Body of pancreas (tissue), 4 donors: Measurements from ENCODE around the gene CACNA1F. TPM values are rescaled to one million over a fixed set of nuclear protein-coding genes. Genes with fewer than 3 reads are reported as not detected.

Experiments used
- ATAC-seq: fragments of 150-250 bp; one replicate; pipeline ENCODE4 v1.9.1; 2016
- DNase-seq, 4 donors: peaks; one replicate each; pipeline ENCODE4 v3.0.0-alpha.2; 2019
- H3K27ac ChIP-seq, 4 donors: fragments of 200-600 bp; sonication (generic); 1 replicate in 3 of 4; 2 replicates in 1 of 4; pipeline versions ENCODE4 v1.5.1 to v1.6.1; 2016 to 2019; ENCODE audit warnings: mild to moderate bottlenecking in 1 of 4, mixed read lengths in 1 of 4, moderate library complexity in 1 of 4
- H3K27me3 ChIP-seq, 2 donors: fragments of 200-600 bp; sonication (generic); one replicate each; pipeline ENCODE4 v1.6.0; 2016; ENCODE audit warnings: mild to moderate bottlenecking in 1 of 2
- H3K36me3 ChIP-seq, 2 donors: fragments of 200-600 bp; sonication (generic); replicated peaks in 1 of 2; 2 replicates each; pipeline ENCODE4 v1.5.1; 2016; ENCODE audit warnings: low read depth in 2 of 2; ENCODE audit not compliant: insufficient read depth in 1 of 2
- H3K4me1 ChIP-seq: fragments of 200-600 bp; sonication (generic); one replicate; pipeline ENCODE4 v1.6.0; 2016
- H3K4me3 ChIP-seq, 2 donors: fragments of 200-600 bp; sonication (generic); 1 replicate in 1 of 2; 2 replicates in 1 of 2; pipeline ENCODE4 v1.5.1; 2016 to 2019
- H3K9me3 ChIP-seq, 3 donors: fragments of 200-600 bp; sonication (generic); 1 replicate in 2 of 3; 2 replicates in 1 of 3; pipeline ENCODE4 v1.5.1; 2016
- POLR2A ChIP-seq, 3 donors: fragments of 450-650 bp; IDR thresholded peaks; one replicate each; pipeline ENCODE4 v1.6.1; 2016; ENCODE audit warnings: antibody characterized with exemption in 3 of 3, mild to moderate bottlenecking in 2 of 3
- WGBS, 2 donors: methylation state at CpG; one replicate each; pipeline ENCODE4 v1.1.5; 2017; 5-methylcytosine and 5-hydroxymethylcytosine counted together
- intact Hi-C: fragments of 100-400 bp; cut with DNase I; formaldehyde crosslinking; loops from one replicate; pipeline ENCODE4 v1.15.1; 2023
- total RNA-seq, 2 donors: library from RNA; depleted of rRNA; stranded (reverse); fragments of >200 nt; gene quantifications; one replicate each; pipeline ENCODE4 v1.1.0, GENCODE V29; 2016
- TF ChIP-seq, protein P1 (sequence below), 7 experiments: fragments of 450-650 bp in 4 of 7; fragments of 200-600 bp in 3 of 7; sonication (generic) in 3 of 7; IDR thresholded peaks; one replicate each; pipeline ENCODE4 v1.5.1; 2016 to 2019; ENCODE audit warnings: antibody characterized with exemption in 7 of 7

Gene CACNA1F
- total RNA-seq, 2 donors from 2014 or later, result 0.26 TPM; not detected in 1

DNA sequence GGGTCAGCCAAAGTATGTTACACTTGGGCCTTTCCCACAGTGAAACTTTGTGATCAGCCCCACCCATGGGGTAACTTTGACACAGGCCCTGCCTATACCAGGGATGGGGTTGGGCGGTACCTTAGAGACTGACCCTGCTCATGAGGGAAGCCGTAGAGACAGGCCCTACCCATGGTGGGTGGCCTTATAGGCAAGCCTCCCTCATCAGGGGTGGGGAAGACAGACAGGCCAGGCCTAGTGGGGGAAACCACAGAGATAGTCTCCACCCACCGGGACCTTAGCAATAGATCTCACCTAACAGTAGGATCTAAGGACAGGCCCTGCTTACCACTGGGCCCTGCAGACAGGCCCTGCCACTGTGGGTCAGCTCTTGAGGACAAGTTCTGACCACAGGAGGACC is 54.6 kb downstream of the CACNA1F start:
- 92 to 100% methylated on average over 2 to 3 of the region's 3 CpGs for WGBS, 2 donors
- Histone ChIP-seq H3K27me3 (no peaks in the 10 kb centered on the region), H3K9me3 (no peaks in the 10 kb centered on the region), H3K4me3 (no peak overlapping the region), H3K4me1 (peaks cover 3% of the 10 kb centered on the region), H3K27ac (no peak overlapping the region), H3K36me3 (no peaks in the 10 kb centered on the region)
- TF ChIP-seq POLR2A (IDR thresholded peaks at IDR 0.05), result no peak
- TF ChIP-seq, protein P1, sequence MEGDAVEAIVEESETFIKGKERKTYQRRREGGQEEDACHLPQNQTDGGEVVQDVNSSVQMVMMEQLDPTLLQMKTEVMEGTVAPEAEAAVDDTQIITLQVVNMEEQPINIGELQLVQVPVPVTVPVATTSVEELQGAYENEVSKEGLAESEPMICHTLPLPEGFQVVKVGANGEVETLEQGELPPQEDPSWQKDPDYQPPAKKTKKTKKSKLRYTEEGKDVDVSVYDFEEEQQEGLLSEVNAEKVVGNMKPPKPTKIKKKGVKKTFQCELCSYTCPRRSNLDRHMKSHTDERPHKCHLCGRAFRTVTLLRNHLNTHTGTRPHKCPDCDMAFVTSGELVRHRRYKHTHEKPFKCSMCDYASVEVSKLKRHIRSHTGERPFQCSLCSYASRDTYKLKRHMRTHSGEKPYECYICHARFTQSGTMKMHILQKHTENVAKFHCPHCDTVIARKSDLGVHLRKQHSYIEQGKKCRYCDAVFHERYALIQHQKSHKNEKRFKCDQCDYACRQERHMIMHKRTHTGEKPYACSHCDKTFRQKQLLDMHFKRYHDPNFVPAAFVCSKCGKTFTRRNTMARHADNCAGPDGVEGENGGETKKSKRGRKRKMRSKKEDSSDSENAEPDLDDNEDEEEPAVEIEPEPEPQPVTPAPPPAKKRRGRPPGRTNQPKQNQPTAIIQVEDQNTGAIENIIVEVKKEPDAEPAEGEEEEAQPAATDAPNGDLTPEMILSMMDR (IDR thresholded peaks at IDR 0.05), result no peak
- DNase-seq, result no peak
- intact Hi-C loops, result no loop called here
- ATAC-seq, result no peak

DNA sequence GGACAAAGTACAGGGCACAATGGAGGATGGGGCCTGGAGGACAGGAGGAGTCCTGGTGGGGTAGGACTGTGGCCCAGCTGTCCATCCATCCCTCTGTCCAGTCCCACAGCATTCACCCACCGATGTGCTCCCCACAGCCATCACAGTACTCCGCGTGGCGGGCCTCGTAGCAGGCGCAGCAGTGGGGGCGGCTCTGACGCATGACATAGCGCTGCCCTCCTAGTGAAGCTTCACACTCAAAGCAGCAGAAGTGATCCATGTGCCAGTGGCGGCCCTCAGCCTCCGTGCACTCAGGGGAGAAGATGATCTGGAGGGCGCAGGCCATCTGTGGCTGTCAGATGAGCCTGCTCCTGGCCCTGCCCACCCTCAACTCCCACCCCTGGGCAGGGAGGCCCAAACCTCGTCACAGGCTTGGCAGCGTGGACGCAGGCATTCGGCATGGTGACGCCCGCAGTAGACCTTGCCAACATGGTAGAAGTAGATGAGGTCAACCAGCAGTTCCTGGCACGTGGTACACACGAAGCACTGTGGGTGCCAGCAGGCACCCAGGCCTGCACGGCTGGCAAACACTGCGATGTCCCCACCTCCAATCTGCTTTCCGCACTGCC is 55.2 kb downstream of the CACNA1F start:
- H3K27me3 ChIP-seq, result no peaks in the 10 kb centered on the region
- 92% methylated on average over 10 of the region's 23 CpGs; no CpG with 5 or more reads in 1 of the 2 donors for WGBS, 2 donors
- ATAC-seq (no peak), DNase-seq (no peak)
- H3K4me1 ChIP-seq, result peaks cover 8% of the 10 kb centered on the region
- H3K4me3 ChIP-seq, result no peak overlapping the region
- no peaks in the 10 kb centered on the region for H3K9me3 ChIP-seq
- TF ChIP-seq, protein P1 (IDR thresholded peaks at IDR 0.05), result no peak
- no peak for TF ChIP-seq POLR2A (IDR thresholded peaks at IDR 0.05)
- no peaks in the 10 kb centered on the region for H3K36me3 ChIP-seq
- intact Hi-C loops, result no loop called here
- no peak overlapping the region for H3K27ac ChIP-seq

DNA sequence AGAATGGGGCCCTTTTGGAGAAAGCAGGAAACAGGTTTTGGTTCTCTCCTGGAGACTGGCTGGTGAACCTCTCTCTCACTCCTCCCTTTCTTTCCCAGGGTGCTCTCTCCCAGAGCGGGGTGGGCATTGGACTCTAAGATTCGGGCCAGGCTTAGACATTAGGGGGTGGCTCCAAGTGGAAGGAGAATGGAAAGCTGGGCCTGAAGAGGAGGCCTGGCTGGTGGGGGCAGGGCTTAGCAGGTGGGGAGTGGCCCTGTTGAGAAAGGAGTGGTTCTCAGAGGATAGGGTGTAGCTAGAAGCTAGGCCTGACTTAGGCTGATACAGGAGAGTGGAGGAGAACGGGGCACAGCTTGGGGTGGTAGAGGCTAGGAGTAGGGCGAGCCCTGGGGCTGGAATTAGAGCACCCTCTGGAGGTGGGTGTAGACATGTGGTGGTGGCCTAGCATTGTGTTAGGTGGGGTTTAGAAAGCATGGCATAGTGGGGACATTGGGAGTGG is 55.8 kb downstream of the CACNA1F start:
- WGBS, 2 donors, result 50 to 76% methylated on average over 3 to 4 of the region's 4 CpGs
- Histone ChIP-seq H3K4me1 (peaks cover 12% of the 10 kb centered on the region), H3K36me3 (no peaks in the 10 kb centered on the region), H3K27me3 (no peaks in the 10 kb centered on the region), H3K27ac (no peak overlapping the region), H3K9me3 (no peaks in the 10 kb centered on the region), H3K4me3 (no peak overlapping the region)
- intact Hi-C loops, result no loop called here
- no peak for TF ChIP-seq POLR2A (IDR thresholded peaks at IDR 0.05)
- TF ChIP-seq, protein P1 (IDR thresholded peaks at IDR 0.05), result peak in 4 of 7 experiments; percentile 8 to 25 (median 16)
- DNase-seq (no peak), ATAC-seq (no peak)

DNA sequence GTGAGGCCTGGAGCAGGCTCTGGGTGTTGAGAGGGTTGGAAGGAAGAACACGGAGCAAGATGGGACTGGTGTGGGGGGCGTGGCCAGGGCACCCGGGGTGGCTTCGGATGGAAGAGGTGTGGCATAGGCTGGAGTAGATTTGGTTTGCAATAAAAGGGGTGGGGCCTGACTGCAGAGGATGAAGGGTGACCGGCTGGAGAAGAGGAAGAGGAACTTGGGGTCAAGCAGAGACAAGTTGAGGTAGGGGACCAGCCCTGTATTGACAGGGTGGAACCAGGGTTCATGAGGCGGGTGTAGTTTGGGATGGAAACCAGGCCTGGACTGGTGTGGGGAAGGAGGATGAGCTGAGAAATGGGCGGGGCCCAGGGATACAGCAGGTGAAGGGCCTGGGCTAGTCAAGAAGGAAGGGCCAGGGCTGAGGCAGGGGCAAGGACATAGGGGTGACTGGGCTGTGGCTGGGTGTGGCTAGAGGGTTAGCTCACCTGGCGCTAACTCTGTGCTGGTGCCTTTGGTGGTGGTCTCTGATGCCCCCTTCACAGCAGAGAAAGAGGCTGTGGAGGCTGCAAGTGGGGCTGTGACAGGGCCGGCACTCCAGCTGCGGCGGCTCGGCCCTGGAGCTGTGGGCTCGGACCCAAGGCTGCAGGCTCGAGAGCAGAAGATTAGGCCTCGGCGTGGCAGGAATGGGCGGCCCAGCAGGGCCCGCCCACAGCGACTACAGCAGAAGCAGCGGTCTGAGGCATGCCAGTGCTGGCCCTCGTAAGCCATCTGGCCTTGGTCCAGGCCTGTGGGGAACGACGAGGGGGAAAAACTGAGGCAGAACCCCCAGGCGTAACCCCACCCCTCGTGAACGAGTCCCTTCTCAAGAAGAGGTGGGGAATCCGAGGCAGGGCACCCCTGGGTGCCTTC is 56.5 kb downstream of the CACNA1F start:
- Histone ChIP-seq H3K4me3 (no peak overlapping the region), H3K36me3 (no peaks in the 10 kb centered on the region), H3K4me1 (peaks cover 12% of the 10 kb centered on the region), H3K9me3 (no peaks in the 10 kb centered on the region), H3K27ac (peak overlapping the region in 1 of 4 donors; percentile 21), H3K27me3 (no peaks in the 10 kb centered on the region)
- 54 to 61% methylated on average over 16 of the region's 27 CpGs for whole genome bisulfite sequencing, 2 donors
- intact Hi-C loops, result no loop called here
- peak in 2 of 4 donors; percentile 34 to 38 for DNase-seq
- TF ChIP-seq, protein P1 (IDR thresholded peaks at IDR 0.05), result no peak
- TF ChIP-seq POLR2A (IDR thresholded peaks at IDR 0.05), result no peak
- no peak for ATAC-seq
